ENCODE data around the gene GLB1L3.
"Not testable (repeated sequence)": the region's sequence is repeated elsewhere in the genome, so short reads cannot be mapped to it uniquely, and the experiment has no call there.

GLB1L3 gene

GRCh38 chr11:134252346-134253187 is 23.6 kb upstream of the GLB1L3 start:
- DNase-seq (ENCODE audit: low read depth in 2 of 3, low spot score in 2 of 3) = peak in 1 of 3 experiments; percentile 15

GRCh38 chr11:134253188-134253993 is 22.8 kb upstream of the GLB1L3 start, which contains the start of the genes ACAD8 and THYN1:
ACAD8 (plus strand) TSS chr11:134253568; CDS start chr11:134253601, 33 bp downstream.
THYN1 (minus strand) TSS chr11:134253352; CDS start chr11:134252882, 470 bp downstream.
- peak; percentile 61 to 94 (median 84) for DNase-seq (ENCODE audit: low read depth in 2 of 3, low spot score in 2 of 3)

- DNase-seq (ENCODE audit: low read depth in 2 of 3, low spot score in 2 of 3) = no peak
Measured at GRCh38 chr11:134254433-134255183, 21.6 kb upstream of the GLB1L3 start.

- not testable (repeated sequence) for DNase-seq (ENCODE audit: low read depth in 2 of 3, low spot score in 2 of 3)
Measured at GRCh38 chr11:134255184-134255561, 21.0 kb upstream of the GLB1L3 start.

- DNase-seq (ENCODE audit: low read depth in 2 of 3, low spot score in 2 of 3) = no peak
Measured at GRCh38 chr11:134257101-134257500, 19.1 kb upstream of the GLB1L3 start.

GRCh38 chr11:134258577-134258976 is 17.6 kb upstream of the GLB1L3 start:
- DNase-seq (ENCODE audit: low read depth in 2 of 3, low spot score in 2 of 3) = no peak

- DNase-seq (ENCODE audit: low read depth in 2 of 3, low spot score in 2 of 3) = no peak
Measured at GRCh38 chr11:134260503-134260902, 15.7 kb upstream of the GLB1L3 start.

GRCh38 chr11:134260983-134261382 is 15.2 kb upstream of the GLB1L3 start:
- no peak for DNase-seq (ENCODE audit: low read depth in 2 of 3, low spot score in 2 of 3)

- DNase-seq (ENCODE audit: low read depth in 2 of 3, low spot score in 2 of 3) = no peak
Measured at GRCh38 chr11:134261626-134262488, 14.3 kb upstream of the GLB1L3 start.

GRCh38 chr11:134264966-134265764 is 11.0 kb upstream of the GLB1L3 start:
- no peak for DNase-seq (ENCODE audit: low read depth in 2 of 3, low spot score in 2 of 3)

- no peak for DNase-seq (ENCODE audit: low read depth in 2 of 3, low spot score in 2 of 3)
Measured at GRCh38 chr11:134266440-134266839, 9.7 kb upstream of the GLB1L3 start.

- no peak for DNase-seq (ENCODE audit: low read depth in 2 of 3, low spot score in 2 of 3)
Measured at GRCh38 chr11:134266841-134267251, 9.3 kb upstream of the GLB1L3 start.

- DNase-seq (ENCODE audit: low read depth in 2 of 3, low spot score in 2 of 3) = no peak
Measured at GRCh38 chr11:134267461-134267860, 8.7 kb upstream of the GLB1L3 start.

GRCh38 chr11:134267966-134268365 is 8.2 kb upstream of the GLB1L3 start:
- DNase-seq (ENCODE audit: low read depth in 2 of 3, low spot score in 2 of 3) = no peak

GRCh38 chr11:134270250-134270714 is 5.9 kb upstream of the GLB1L3 start:
- DNase-seq (ENCODE audit: low read depth in 2 of 3, low spot score in 2 of 3) = no peak

- DNase-seq (ENCODE audit: low read depth in 2 of 3, low spot score in 2 of 3) = no peak
Measured at GRCh38 chr11:134271978-134272377, 4.2 kb upstream of the GLB1L3 start.

- DNase-seq (ENCODE audit: low read depth in 2 of 3, low spot score in 2 of 3) = no peak
Measured at GRCh38 chr11:134272381-134273316, 3.5 kb upstream of the GLB1L3 start.

- no peak for DNase-seq (ENCODE audit: low read depth in 2 of 3, low spot score in 2 of 3)
Measured at GRCh38 chr11:134273317-134273712, 2.9 kb upstream of the GLB1L3 start.
